Karpas-422 (cell line): ENCODE measurements around the gene RCSD1. TPM values are rescaled to one million over a fixed set of nuclear protein-coding genes. Genes with fewer than 3 reads are reported as not detected.
A peak's percentile ranks its signal among the peaks of the same experiment; 100 is the strongest.

Experiments used
- DNase-seq: peaks from one replicate; pipeline ENCODE4 v3.0.0-alpha.2; 2015
- H2AFZ ChIP-seq: fragments of 200-600 bp; sonication (generic); 2 replicates; pipeline ENCODE4 v1.6.1; 2014; ENCODE audit warnings: antibody characterized with exemption, low read length, mixed read lengths
- H3K27ac ChIP-seq: fragments of 200-600 bp; sonication (generic); 2 replicates; pipeline ENCODE4 v1.5.1; 2014; ENCODE audit warnings: mild to moderate bottlenecking, low read length, moderate library complexity
- H3K27me3 ChIP-seq: fragments of 200-600 bp; sonication (generic); 2 replicates; pipeline ENCODE4 v1.6.1; 2014; ENCODE audit warnings: low read length, mixed read lengths
- H3K36me3 ChIP-seq: fragments of 200-600 bp; sonication (generic); 2 replicates; pipeline ENCODE4 v1.6.1; 2014; ENCODE audit warnings: low read length, mixed read lengths; ENCODE audit not compliant: insufficient read depth
- H3K4me1 ChIP-seq: fragments of 200-600 bp; sonication (generic); 2 replicates; pipeline ENCODE4 v1.6.1; 2014; ENCODE audit warnings: mild to moderate bottlenecking, low read length, mixed read lengths
- H3K4me2 ChIP-seq: fragments of 200-600 bp; sonication (generic); 2 replicates; pipeline ENCODE4 v1.6.1; 2014; ENCODE audit warnings: low read length, low read depth, mild to moderate bottlenecking; ENCODE audit not compliant: poor library complexity, severe bottlenecking
- H3K4me3 ChIP-seq: fragments of 200-600 bp; sonication (generic); 2 replicates; pipeline ENCODE4 v1.5.1; 2014; ENCODE audit warnings: mild to moderate bottlenecking, antibody characterized with exemption, low read length, mixed read lengths
- H3K79me2 ChIP-seq: fragments of 200-600 bp; sonication (generic); 2 replicates; pipeline ENCODE4 v1.6.1; 2014; ENCODE audit warnings: mild to moderate bottlenecking, low read length, mixed read lengths
- H3K9ac ChIP-seq: fragments of 200-600 bp; sonication (generic); 2 replicates; pipeline ENCODE4 v1.6.0; 2014; ENCODE audit warnings: low read length
- H3K9me2 ChIP-seq: fragments of 200-600 bp; sonication (generic), shearing (Covaris generic); replicated peaks from 2 replicates; pipeline ENCODE4 v1.6.0; 2014; ENCODE audit warnings: mild to moderate bottlenecking, low read length, moderate library complexity; ENCODE audit not compliant: insufficient read depth
- H3K9me3 ChIP-seq: fragments of 300-700, 200-600 bp; sonication (generic); 2 replicates; pipeline ENCODE4 v1.6.1; 2014; ENCODE audit warnings: low read length, mixed read lengths
- H4K20me1 ChIP-seq: fragments of 200-600 bp; sonication (generic); 2 replicates; pipeline ENCODE4 v1.6.1; 2014; ENCODE audit warnings: mild to moderate bottlenecking, antibody characterized with exemption, low read length, low read depth; ENCODE audit not compliant: insufficient read depth
- total RNA-seq: library from RNA; depleted of rRNA; stranded (reverse); fragments of >200 nt; shearing (Covaris generic); gene quantifications from 2 replicates; pipeline ENCODE4 v1.2.3, GENCODE V29; 2014; ENCODE audit warnings: low replicate concordance

Gene RCSD1
- total RNA-seq, 1 experiment from 2014 or later, result 85.4 TPM

DNA sequence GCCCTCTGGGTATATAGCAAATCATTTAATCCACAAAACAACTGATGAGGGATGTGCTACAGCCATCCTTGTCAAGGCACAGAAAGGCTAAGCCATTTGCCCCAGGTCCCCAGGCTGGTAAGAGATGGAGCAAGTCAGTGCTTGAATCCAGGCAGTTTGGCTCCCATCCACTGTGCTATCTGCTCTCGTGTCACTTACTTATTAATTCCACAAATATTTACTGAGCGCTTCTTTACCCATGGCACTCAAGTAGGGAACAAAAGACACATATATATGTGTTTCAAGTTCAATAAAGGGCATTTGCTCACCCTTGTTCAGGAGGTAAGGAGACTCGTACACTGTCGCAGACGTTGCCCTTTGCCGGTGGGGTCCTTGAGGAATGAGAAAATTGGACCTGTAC, 53.2 kb downstream of the RCSD1 start:
- no peaks in the 10 kb centered on the region for H3K36me3 ChIP-seq
- H2AFZ ChIP-seq, result no peak overlapping the region
- H3K4me3 ChIP-seq, result no peak overlapping the region
- peak overlapping the region; percentile 63 for H3K27ac ChIP-seq
- no peaks in the 10 kb centered on the region for H3K9me2 ChIP-seq
- H3K4me1 ChIP-seq, result peaks cover 96% of the 10 kb centered on the region
- H4K20me1 ChIP-seq, result no peaks in the 10 kb centered on the region
- H3K9ac ChIP-seq, result peak overlapping the region; percentile 6; the same call in 1 of the 2 replicates
- peak; percentile 42 for DNase-seq
- no peaks in the 10 kb centered on the region for H3K9me3 ChIP-seq
- H3K4me2 ChIP-seq, result no peak overlapping the region
- no peaks in the 10 kb centered on the region for H3K79me2 ChIP-seq
- no peaks in the 10 kb centered on the region for H3K27me3 ChIP-seq

DNA sequence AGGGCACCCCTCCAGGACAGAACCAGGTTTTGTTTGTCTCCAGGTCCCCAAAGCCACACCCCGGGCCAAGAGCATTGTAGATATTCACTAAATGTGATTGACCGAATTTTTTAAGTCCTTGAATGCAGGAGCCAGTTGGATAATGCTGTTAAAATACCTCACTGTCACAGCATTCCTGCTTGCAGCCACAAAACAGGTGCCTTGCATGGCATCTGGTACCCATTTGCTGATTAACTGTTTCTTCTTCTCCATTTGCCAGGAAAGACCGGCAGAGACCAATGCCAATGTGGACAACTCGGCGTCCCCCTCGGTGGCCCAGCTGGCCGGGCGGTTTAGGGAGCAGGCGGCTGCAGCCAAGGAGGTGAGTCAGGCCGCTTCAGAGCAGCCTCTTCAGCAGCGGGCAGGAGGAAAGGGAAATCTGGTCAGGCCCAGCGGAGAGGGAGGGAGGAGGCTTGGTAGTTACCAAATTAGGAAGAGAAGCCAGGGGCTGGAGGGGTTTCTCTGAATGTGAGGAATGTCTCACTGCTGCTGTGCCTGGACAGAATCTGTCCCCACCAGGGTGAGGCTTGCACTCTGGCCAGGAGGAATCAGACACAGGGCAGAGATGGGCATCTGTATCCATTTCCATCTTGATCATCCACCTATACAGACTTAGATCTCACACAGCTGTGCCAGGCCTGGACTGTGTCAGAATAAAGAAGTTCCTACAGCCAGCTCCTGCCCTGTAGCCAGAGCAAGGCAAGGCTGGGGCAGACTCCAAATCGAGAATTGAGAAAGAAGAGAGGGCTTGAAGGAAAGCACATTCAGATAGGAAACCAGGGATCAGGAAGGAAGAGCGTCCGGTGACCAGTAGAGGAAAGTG, 53.8 kb downstream of the RCSD1 start:
- no peak overlapping the region for H3K4me3 ChIP-seq
- peak; percentile 45 for DNase-seq
- peaks cover 95% of the 10 kb centered on the region for H3K4me1 ChIP-seq
- H3K4me2 ChIP-seq, result peak overlapping the region; percentile 5
- peak overlapping the region; percentile 63 for H3K27ac ChIP-seq
- no peaks in the 10 kb centered on the region for H3K27me3 ChIP-seq
- no peaks in the 10 kb centered on the region for H4K20me1 ChIP-seq
- H3K9ac ChIP-seq, result peak overlapping the region; percentile 7
- no peak overlapping the region for H2AFZ ChIP-seq
- H3K36me3 ChIP-seq, result peaks cover 3% of the 10 kb centered on the region; the same call in 1 of the 2 replicates
- no peaks in the 10 kb centered on the region for H3K9me2 ChIP-seq
- no peaks in the 10 kb centered on the region for H3K79me2 ChIP-seq
- H3K9me3 ChIP-seq, result no peaks in the 10 kb centered on the region

DNA sequence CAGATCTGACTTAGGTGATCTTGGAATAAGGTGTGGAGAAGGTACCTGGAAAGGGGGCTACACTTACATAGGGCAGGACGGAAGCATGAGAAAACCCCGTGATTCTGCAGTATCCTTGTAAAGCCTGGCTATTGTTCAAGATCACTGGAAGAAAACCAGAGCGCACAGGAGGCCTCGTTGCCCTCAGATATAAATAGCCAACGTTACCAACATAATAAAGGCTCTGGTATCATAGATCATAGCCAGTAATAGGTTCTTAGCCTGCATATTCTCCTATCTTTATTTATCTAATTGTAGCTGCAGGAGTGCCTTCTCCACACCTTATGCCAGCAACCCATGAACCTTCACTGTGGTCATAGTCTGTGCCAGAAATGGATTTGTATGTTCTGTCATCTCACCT, 55.8 kb downstream of the RCSD1 start:
- Histone ChIP-seq H2AFZ (no peak overlapping the region), H3K27me3 (no peaks in the 10 kb centered on the region), H3K79me2 (no peaks in the 10 kb centered on the region), H4K20me1 (no peaks in the 10 kb centered on the region), H3K4me2 (no peak overlapping the region), H3K4me3 (no peak overlapping the region), H3K9me3 (no peaks in the 10 kb centered on the region), H3K36me3 (peaks cover 8% of the 10 kb centered on the region), H3K9ac (no peak overlapping the region), H3K4me1 (peaks cover 75% of the 10 kb centered on the region), H3K27ac (peak overlapping the region; percentile 63), H3K9me2 (no peaks in the 10 kb centered on the region)
- peak; percentile 49 for DNase-seq

DNA sequence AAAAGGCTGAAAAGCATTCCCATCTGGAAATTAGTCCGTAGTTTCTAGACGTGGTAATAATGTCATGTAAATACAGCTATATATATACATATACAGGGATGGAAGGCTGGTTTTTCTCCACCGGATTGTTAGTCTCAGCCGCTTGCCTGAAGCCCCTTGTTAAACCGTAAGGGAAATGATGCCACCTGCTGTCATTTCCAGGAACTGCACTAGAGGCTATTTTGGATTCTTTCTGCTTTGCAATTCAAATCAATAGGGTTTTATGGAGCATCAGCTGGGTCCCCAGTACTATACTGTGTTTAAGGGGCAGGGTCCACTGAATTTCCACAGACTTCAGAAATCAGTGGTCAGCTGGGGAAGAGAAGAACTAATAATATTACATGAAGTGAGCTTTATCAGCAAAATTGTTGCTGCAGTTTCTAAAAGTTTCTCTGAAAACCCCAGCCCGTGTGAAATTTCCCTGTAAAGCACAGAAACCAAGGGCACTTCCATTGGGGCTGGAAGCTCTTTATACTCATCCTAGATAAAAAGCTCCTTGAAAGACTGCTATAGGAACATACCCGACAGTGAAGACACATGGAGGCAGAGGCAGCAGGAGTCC, 58.0 kb downstream of the RCSD1 start:
- no peaks in the 10 kb centered on the region for H4K20me1 ChIP-seq
- H3K9ac ChIP-seq, result peak overlapping the region; percentile 50
- H3K4me3 ChIP-seq, result peak overlapping the region; percentile 18; the same call in 1 of the 2 replicates
- H3K4me1 ChIP-seq, result peaks cover 55% of the 10 kb centered on the region
- H3K9me3 ChIP-seq, result no peaks in the 10 kb centered on the region
- H3K27me3 ChIP-seq, result no peaks in the 10 kb centered on the region
- no peak overlapping the region for H2AFZ ChIP-seq
- H3K27ac ChIP-seq, result peak overlapping the region; percentile 64
- peaks cover 8% of the 10 kb centered on the region for H3K36me3 ChIP-seq
- H3K9me2 ChIP-seq, result no peaks in the 10 kb centered on the region
- no peaks in the 10 kb centered on the region for H3K79me2 ChIP-seq
- peak overlapping the region; percentile 65 for H3K4me2 ChIP-seq
- DNase-seq, result peak; percentile 96

DNA sequence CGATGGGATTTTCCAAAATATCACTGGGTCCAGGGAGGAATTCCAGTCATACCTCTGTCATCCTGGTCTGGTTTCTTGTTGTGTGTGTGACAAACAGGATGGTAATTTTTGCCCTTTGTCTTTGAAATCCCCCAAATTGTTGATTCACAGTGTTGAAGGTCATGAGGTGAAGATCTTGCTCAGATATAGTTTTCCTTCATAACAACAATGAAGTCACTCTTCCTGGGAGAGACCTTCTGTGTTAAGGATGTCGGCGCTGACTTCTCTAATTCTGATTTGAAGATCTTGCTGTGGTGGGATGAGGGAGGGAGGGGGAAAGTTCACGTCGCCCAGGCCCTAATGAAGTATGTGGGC, 59.5 kb downstream of the RCSD1 start:
- H3K9me3 ChIP-seq, result no peaks in the 10 kb centered on the region
- H2AFZ ChIP-seq, result no peak overlapping the region
- H3K4me1 ChIP-seq, result peaks cover 40% of the 10 kb centered on the region
- no peak overlapping the region for H3K9ac ChIP-seq
- H3K27me3 ChIP-seq, result no peaks in the 10 kb centered on the region
- no peaks in the 10 kb centered on the region for H3K79me2 ChIP-seq
- peaks cover 8% of the 10 kb centered on the region for H3K36me3 ChIP-seq
- no peak for DNase-seq
- H3K4me3 ChIP-seq, result no peak overlapping the region
- no peak overlapping the region for H3K4me2 ChIP-seq
- H4K20me1 ChIP-seq, result no peaks in the 10 kb centered on the region
- H3K9me2 ChIP-seq, result no peaks in the 10 kb centered on the region
- H3K27ac ChIP-seq, result no peak overlapping the region

DNA sequence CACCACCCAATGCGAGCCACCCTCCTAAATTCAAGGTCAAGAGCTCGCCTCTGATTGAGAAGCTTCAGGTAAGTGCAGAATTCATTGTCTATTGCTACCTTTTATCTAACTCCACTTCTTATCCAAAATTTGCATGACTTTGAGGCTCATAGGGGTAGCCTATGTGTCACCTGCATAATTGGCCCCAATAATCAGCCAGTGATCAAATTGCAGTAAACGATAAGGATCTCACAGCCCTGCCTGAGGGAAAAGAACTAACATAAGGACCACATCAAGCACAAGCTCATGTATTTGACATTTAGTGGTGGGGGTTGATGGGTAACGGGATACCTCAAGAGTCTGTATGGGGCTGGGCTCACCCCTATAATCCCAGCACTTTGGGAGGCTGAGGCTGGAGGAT, 60.0 kb downstream of the RCSD1 start:
- Histone ChIP-seq H3K79me2 (no peaks in the 10 kb centered on the region), H3K9me3 (no peaks in the 10 kb centered on the region), H3K4me3 (no peak overlapping the region), H3K9ac (no peak overlapping the region), H3K36me3 (peaks cover 8% of the 10 kb centered on the region), H4K20me1 (no peaks in the 10 kb centered on the region), H3K9me2 (no peaks in the 10 kb centered on the region), H2AFZ (no peak overlapping the region), H3K27ac (no peak overlapping the region), H3K27me3 (no peaks in the 10 kb centered on the region), H3K4me2 (no peak overlapping the region), H3K4me1 (peaks cover 35% of the 10 kb centered on the region)
- no peak for DNase-seq

DNA sequence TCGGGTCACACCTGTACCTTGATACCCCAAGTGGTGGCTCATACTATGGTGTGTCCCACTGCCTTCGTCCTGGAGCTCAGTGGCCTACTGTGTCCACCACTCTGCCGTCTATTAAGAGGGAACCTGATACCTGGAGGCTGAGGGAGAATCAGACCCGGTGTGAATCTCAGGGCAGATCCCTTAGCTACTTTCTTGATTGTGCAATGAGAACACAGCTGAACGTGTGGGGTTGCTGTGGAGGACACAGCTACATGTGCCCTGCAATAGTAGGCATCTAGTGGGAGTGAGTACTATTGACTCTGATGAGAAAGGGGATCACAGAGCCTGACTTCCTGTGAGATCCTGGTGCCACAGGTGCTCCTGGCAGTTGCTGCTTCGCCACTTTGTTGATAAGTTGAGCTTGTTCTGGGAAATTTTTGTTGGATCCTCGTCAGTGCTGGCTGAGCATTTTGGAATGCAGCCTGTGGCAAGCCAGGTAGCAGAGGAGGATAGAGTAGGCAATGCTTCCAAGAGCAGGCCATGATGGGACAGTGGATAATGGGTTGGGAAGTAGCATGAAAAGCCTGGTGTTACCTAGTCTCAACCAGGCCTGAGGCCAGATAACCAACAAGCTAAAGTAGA, 63.5 kb downstream of the RCSD1 start:
- H3K79me2 ChIP-seq, result no peaks in the 10 kb centered on the region
- no peak overlapping the region for H3K27ac ChIP-seq
- no peak overlapping the region for H2AFZ ChIP-seq

DNA sequence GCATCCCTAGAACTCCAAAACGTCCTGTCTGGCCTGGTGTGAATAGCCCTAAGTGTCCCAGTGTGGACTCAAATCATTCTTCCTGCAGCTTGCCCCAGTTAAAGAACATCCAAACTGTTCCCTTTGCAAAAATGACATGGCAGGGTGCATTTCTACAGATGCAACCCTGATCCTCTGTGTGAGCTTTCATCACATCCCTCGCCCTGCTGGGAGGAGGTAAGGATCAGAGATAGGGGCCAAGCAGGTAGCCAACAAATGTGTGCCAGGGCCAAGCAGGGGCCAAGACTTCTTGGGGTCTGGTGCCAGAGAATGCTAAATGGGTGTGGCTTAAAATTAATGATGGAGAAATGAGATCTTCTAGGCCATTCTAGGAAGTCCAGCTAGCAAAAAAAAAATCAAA, 64.7 kb downstream of the RCSD1 start:
- Histone ChIP-seq H3K27me3 (no peaks in the 10 kb centered on the region), H3K9me2 (no peaks in the 10 kb centered on the region), H3K9ac (no peak overlapping the region), H3K36me3 (peaks cover 5% of the 10 kb centered on the region), H3K4me1 (no peaks in the 10 kb centered on the region), H2AFZ (no peak overlapping the region), H3K9me3 (no peaks in the 10 kb centered on the region), H3K79me2 (no peaks in the 10 kb centered on the region), H3K27ac (no peak overlapping the region), H4K20me1 (no peaks in the 10 kb centered on the region), H3K4me3 (no peak overlapping the region), H3K4me2 (no peak overlapping the region)
- DNase-seq, result no peak

More for the DNA sequence above, 63.5 kb downstream of the RCSD1 start:
- Histone ChIP-seq H3K9me3 (no peaks in the 10 kb centered on the region), H3K9me2 (no peaks in the 10 kb centered on the region), H3K4me2 (no peak overlapping the region), H3K4me3 (no peak overlapping the region), H4K20me1 (no peaks in the 10 kb centered on the region), H3K4me1 (peaks cover 2% of the 10 kb centered on the region), H3K9ac (no peak overlapping the region), H3K27me3 (no peaks in the 10 kb centered on the region), H3K36me3 (peaks cover 7% of the 10 kb centered on the region)
- DNase-seq, result no peak
